AG04450 (cell line): Measurements from ENCODE around the gene TRPC6. TPM values are rescaled to one million over a fixed set of nuclear protein-coding genes. Genes with fewer than 3 reads are reported as not detected.

Experiments used
- CTCF ChIA-PET: fragments of 300-600, 350-600 bp; formaldehyde crosslinking; extraction: SDS; loops from one replicate; lab custom pipeline; 2022; ENCODE audit warnings: antibody characterized with exemption, inconsistent platforms; lab: Charles Lee
- POLR2A ChIA-PET: fragments of 350-600 bp; formaldehyde crosslinking; extraction: SDS; loops from one replicate; lab custom pipeline; 2021; ENCODE audit warnings: antibody characterized with exemption, inconsistent platforms; lab: Yijun Ruan, JAX
- DNase-seq: peaks from one replicate; pipeline ENCODE4 v3.0.0-alpha.2; 2011; ENCODE audit warnings: low read depth, low spot score
- H3K27ac ChIP-seq: one replicate; pipeline ENCODE4 v1.5.1; 2012; ENCODE audit warnings: low read depth, low read length, control low read depth
- H3K27me3 ChIP-seq: one replicate; pipeline ENCODE4 v1.6.0; 2012; ENCODE audit warnings: low read length; ENCODE audit not compliant: control insufficient read depth, insufficient read depth
- H3K4me3 ChIP-seq: 2 replicates; pipeline ENCODE4 v1.5.1; 2011; ENCODE audit warnings: mild to moderate bottlenecking, low read depth, low read length, control low read depth
- H3K9me3 ChIP-seq: 2 replicates; pipeline ENCODE4 v1.5.1; 2012; ENCODE audit warnings: low read length; ENCODE audit not compliant: control insufficient read depth, insufficient read depth
- CTCF ChIP-seq: IDR thresholded peaks from 2 replicates; pipeline ENCODE4 v1.5.1; 2011; ENCODE audit warnings: low read depth, low read length, control low read depth, inconsistent platforms
- polyA plus RNA-seq: library from polyadenylated mRNA; depleted of rRNA; stranded (reverse); fragments of >200 nt; gene quantifications from 2 replicates; pipeline ENCODE4 v1.2.3, GENCODE V29; 2011

TRPC6 gene
- polyA plus RNA-seq, 1 experiment, result 5.6 TPM

GRCh38 chr11:101612481-101612880 is 28.7 kb upstream of the TRPC6 start:
- Histone ChIP-seq H3K4me3 (no peak overlapping the region), H3K9me3 (no peaks in the 10 kb centered on the region), H3K27me3 (no peaks in the 10 kb centered on the region), H3K27ac (no peak overlapping the region)
- ChIA-PET POLR2A (no interaction called here), CTCF (no interaction called here)
- TF ChIP-seq CTCF, result no peak
- DNase-seq, result no peak

GRCh38 chr11:101600924-101601323 is 17.1 kb upstream of the TRPC6 start:
- Histone ChIP-seq H3K27me3 (no peaks in the 10 kb centered on the region), H3K27ac (no peak overlapping the region), H3K4me3 (no peak overlapping the region), H3K9me3 (no peaks in the 10 kb centered on the region)
- no peak for TF ChIP-seq CTCF
- DNase-seq, result no peak
- ChIA-PET POLR2A (no interaction called here), CTCF (no interaction called here)

GRCh38 chr11:101586965-101587364 is 3.2 kb upstream of the TRPC6 start:
- DNase-seq, result no peak
- H3K27me3 ChIP-seq, result no peaks in the 10 kb centered on the region
- TF ChIP-seq CTCF, result no peak
- no peak overlapping the region for H3K4me3 ChIP-seq
- H3K27ac ChIP-seq, result no peak overlapping the region
- no peaks in the 10 kb centered on the region for H3K9me3 ChIP-seq
- CTCF ChIA-PET, result interaction anchor here (1.3 kb wide), 1 partner anchor 274 kb away, joined by 5 read pairs; no protein-coding TSS in a partner anchor
- POLR2A ChIA-PET, result no interaction called here

GRCh38 chr11:101584655-101585054 is 848 bp upstream of the TRPC6 start:
- no peak for DNase-seq
- POLR2A ChIA-PET, result no interaction called here
- CTCF ChIA-PET, result interaction anchor here (0.8 to 1.2 kb wide), 2 partner anchors 262 to 263 kb away, joined by 3 to 4 read pairs; no protein-coding TSS in a partner anchor
- Histone ChIP-seq H3K9me3 (no peaks in the 10 kb centered on the region), H3K27ac (no peak overlapping the region), H3K27me3 (no peaks in the 10 kb centered on the region), H3K4me3 (no peak overlapping the region)
- TF ChIP-seq CTCF, result no peak

GRCh38 chr11:101584129-101584515 is 315 bp upstream of the TRPC6 start:
- CTCF ChIA-PET, result interaction anchor here (0.7 to 1.2 kb wide), 2 partner anchors 263 to 265 kb away, joined by 3 to 4 read pairs; no protein-coding TSS in a partner anchor
- H3K27me3 ChIP-seq, result no peaks in the 10 kb centered on the region
- TF ChIP-seq CTCF, result no peak

More at GRCh38 chr11:101584129-101584515, 315 bp upstream of the TRPC6 start:
- no peak for DNase-seq
- H3K4me3 ChIP-seq, result peak overlapping the region; percentile 69
- POLR2A ChIA-PET, result no interaction called here
- no peaks in the 10 kb centered on the region for H3K9me3 ChIP-seq
- no peak overlapping the region for H3K27ac ChIP-seq
